Activated CD4-positive, alpha-beta T cell treated with anti-CD3 and anti-CD28 coated beads, Interleukin-2, amount 50 U/mL, for 1 hour (primary cell): ENCODE results near the gene EREG.

Source experiments
- DNase-seq: peaks from one replicate; pipeline ENCODE4 v3.0.0-alpha.2; 2020

The EREG gene

GRCh38 chr4:74433043-74433442, 68.1 kb downstream of the EREG start:
- no peak for DNase-seq

GRCh38 chr4:74433541-74434172, 68.7 kb downstream of the EREG start:
- DNase-seq = no peak

GRCh38 chr4:74435296-74435695, 70.4 kb downstream of the EREG start:
- DNase-seq = no peak

GRCh38 chr4:74437866-74438265, 72.9 kb downstream of the EREG start:
- DNase-seq = no peak
